ENCODE measurements around the gene ACSF3. TPM values are rescaled to one million over a fixed set of nuclear protein-coding genes. Genes with fewer than 3 reads are reported as not detected.

Gene ACSF3
- total RNA-seq, 2 experiments from 2014 or later = 39.7 to 41.7 TPM

DNA sequence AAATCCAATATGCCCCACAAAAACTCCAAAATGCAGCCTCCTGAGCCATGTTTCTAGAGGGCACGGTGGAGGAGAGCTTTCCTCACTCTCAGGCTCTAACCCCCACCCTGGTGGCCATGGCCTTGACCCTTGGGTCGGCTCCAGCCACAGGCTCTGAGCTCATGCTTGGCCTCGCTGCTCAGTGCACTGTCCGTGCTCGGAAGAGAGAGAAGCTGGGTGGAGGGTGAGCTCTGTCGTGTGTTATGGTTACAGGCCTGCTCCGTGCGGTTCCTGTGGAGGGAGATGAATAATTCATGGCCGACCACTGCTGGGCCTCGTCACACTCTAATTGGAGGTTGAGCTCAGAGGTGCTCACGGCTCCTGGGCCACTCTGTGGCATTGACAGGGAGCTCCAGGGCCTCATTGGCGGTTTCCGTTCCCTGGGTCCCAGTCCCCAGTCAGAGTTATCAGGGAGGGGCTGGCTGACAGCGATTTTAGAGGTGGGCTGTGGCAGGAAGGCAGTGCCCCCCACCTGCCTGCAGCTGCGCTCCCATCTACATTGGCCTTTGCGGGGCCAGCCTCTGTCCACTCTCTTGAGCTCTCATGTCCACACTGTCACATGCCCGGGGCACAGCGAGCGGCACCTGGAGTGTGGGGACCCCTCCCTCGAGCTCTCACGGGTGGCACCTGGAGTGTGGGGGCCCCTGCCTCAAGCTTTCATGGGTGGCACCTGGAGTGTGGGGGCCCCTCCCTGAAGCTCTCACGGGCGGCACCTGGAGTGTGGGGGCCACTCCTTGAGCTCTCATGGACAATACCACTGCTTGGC is 24.9 kb downstream of the ACSF3 start:
- POLR2A ChIA-PET = no interaction called here
- CTCF ChIA-PET = no interaction called here
- intact Hi-C loops (cut with DNase I, micrococcal nuclease) = loop anchor here in 1 of 2 experiments (5.0 kb wide), 1 partner anchor 306 kb away; the partner anchor contains the start of gene APRT
- DNase-seq (peak; percentile 41), ATAC-seq (no peak)
- Mint-ChIP-seq H3K27ac (peak overlapping the region; percentile 40), H3K27me3 (no peaks in the 10 kb centered on the region), H3K4me1 (peaks cover 74% of the 10 kb centered on the region), H3K4me3 (no peak overlapping the region), H3K9me3 (ENCODE audit: low read depth) (no peaks in the 10 kb centered on the region), H3K36me3 (ENCODE audit: low read depth) (peaks cover 49% of the 10 kb centered on the region)

DNA sequence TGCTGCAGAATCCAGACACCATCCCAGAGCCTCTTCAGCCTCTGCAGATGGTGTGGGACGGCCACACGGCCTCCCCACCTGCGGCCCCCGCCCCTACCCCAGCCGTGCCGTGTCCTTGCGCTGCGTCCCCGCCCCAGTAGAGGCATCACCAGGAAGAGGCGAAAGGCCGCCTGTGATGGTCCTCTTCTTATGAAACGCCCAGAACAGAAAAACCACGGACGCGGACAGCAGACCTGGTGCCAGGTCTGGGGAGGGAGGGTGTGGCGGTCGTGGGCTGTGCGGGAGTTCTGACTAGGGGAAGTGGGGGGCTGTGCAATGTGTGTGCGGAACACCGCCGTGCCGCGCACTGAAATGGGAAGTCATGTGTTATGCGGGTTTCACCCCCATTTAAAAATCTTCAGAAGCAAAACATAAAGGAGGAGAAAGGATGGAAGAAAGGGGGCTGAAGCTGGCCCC is 25.5 kb downstream of the ACSF3 start:
- no peak for ATAC-seq
- peaks cover 73% of the 10 kb centered on the region for H3K4me1 Mint-ChIP-seq
- H3K27me3 Mint-ChIP-seq = no peaks in the 10 kb centered on the region
- no peak for DNase-seq
- H3K9me3 Mint-ChIP-seq (ENCODE audit: low read depth) = no peaks in the 10 kb centered on the region
- peak overlapping the region; percentile 34 for H3K27ac Mint-ChIP-seq
- ChIA-PET CTCF (no interaction called here), POLR2A (no interaction called here)
- no peak overlapping the region for H3K4me3 Mint-ChIP-seq
- intact Hi-C loops (cut with DNase I, micrococcal nuclease) = loop anchor here in 1 of 2 experiments (5.0 kb wide), 1 partner anchor 307 kb away; the partner anchor contains the start of gene APRT
- H3K36me3 Mint-ChIP-seq (ENCODE audit: low read depth) = peaks cover 50% of the 10 kb centered on the region

DNA sequence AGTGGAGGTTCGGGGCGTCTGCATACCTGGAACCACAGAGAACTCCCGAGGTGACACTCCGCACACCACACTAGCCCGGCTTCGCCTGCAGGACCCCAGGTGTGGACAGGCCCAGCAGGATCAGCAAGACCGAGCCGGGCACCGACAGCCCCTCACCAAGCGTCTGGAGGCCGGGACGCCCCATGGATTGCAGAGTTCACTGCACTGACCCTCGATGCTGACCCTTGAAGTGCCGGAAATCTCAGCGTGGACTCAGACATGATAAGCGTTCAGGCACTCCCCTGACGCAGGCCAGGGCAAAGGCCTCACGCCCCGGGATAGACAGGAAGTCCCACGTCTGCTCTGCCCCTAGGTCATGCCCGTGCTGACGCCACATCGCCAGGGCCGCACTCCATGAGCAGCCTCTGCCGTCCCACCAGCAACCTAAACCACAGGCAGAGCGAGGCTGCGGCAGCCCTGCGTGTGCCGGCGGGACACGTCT is 26.0 kb downstream of the ACSF3 start:
- intact Hi-C loops (cut with DNase I, micrococcal nuclease) = loop anchor here in 1 of 2 experiments (5.0 kb wide), 1 partner anchor 307 kb away; the partner anchor contains the start of gene APRT
- Mint-ChIP-seq H3K27ac (no peak overlapping the region), H3K36me3 (ENCODE audit: low read depth) (peaks cover 46% of the 10 kb centered on the region), H3K9me3 (ENCODE audit: low read depth) (no peaks in the 10 kb centered on the region), H3K27me3 (no peaks in the 10 kb centered on the region), H3K4me3 (no peak overlapping the region), H3K4me1 (peaks cover 72% of the 10 kb centered on the region)
- DNase-seq (no peak), ATAC-seq (no peak)
- CTCF ChIA-PET = no interaction called here
- POLR2A ChIA-PET = no interaction called here

DNA sequence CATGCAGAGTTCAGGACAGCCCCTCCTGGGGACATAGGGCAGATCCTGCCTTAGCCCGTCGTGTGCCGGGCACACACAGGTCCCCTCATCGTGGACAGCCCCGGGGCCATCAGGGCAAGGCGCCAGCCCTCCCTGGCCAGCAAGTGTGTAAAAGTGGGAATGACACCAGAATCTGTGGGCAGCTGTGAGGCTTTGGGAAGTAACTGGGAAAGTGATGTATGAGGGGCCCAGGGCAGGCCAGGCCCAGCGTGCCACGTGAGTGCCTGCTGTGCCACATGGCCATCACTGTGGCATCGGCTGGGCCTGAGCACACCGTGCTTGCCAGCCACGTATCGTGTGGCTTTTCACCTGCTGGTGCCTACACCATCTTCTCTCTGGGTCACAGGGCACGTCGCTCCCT is 26.6 kb downstream of the ACSF3 start:
- peaks cover 66% of the 10 kb centered on the region for H3K4me1 Mint-ChIP-seq
- POLR2A ChIA-PET = no interaction called here
- peaks cover 43% of the 10 kb centered on the region for H3K36me3 Mint-ChIP-seq (ENCODE audit: low read depth)
- CTCF ChIA-PET = no interaction called here
- ATAC-seq (no peak), DNase-seq (no peak)
- no peak overlapping the region for H3K27ac Mint-ChIP-seq
- no peaks in the 10 kb centered on the region for H3K27me3 Mint-ChIP-seq
- H3K9me3 Mint-ChIP-seq (ENCODE audit: low read depth) = no peaks in the 10 kb centered on the region
- intact Hi-C loops (cut with DNase I, micrococcal nuclease) = no loop called here
- H3K4me3 Mint-ChIP-seq = no peak overlapping the region

DNA sequence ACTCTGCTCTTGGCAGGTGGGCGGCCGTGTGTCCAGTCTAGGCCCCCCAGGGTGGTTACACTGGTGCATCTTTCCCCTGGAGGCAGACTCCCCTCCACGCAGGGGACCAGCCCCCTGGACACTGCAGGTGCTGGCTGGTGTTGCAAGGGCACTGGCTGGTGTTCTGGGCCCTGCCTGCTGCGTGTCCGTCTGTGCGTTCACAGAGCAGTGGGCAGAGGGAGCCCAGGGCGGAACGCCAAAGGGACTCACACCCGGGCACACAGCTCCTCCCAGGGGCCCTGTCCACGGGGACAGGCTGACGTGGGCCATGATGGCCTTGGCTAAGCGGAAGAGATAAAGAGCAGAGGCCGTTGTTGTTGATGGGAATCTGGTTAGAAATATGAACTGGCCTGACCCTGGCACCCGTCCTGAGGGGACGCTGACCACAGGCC is 27.3 kb downstream of the ACSF3 start:
- Mint-ChIP-seq H3K36me3 (ENCODE audit: low read depth) (peaks cover 47% of the 10 kb centered on the region), H3K27ac (no peak overlapping the region), H3K27me3 (no peaks in the 10 kb centered on the region), H3K4me3 (no peak overlapping the region), H3K4me1 (peaks cover 60% of the 10 kb centered on the region), H3K9me3 (ENCODE audit: low read depth) (no peaks in the 10 kb centered on the region)
- ATAC-seq (no peak), DNase-seq (no peak)
- CTCF ChIA-PET = no interaction called here
- intact Hi-C loops (cut with DNase I, micrococcal nuclease) = no loop called here
- POLR2A ChIA-PET = no interaction called here

DNA sequence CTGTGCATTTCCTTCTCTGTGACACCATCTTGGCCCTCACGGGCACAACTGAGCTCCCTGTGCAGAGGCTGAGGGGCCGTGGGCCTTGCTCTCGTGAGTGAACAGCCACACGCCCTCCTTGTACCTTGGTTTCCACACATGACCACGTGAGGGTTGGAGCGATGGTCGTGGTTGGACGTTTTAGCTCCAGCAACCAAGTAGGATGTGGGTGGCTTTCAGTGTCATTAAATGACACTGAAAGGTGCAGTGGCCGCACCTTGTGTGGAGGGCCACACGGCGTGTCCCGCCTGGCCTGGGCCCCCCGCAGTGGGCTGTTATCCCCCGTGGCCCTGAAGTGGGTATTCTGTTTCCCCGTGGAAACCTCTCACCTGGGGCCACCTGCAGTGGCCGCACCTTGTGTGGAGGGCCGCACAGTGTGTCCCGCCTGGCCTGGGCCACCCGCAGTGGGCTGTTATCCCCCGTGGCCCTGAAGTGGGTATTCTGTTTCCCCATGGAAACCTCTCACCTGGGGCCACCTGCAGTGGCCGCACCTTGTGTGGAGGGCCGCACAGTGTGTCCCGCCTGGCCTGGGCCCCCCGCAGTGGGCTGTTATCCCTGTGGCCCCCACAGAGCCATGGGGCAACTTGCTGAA is 28.2 kb downstream of the ACSF3 start:
- no peak overlapping the region for H3K27ac Mint-ChIP-seq
- H3K36me3 Mint-ChIP-seq (ENCODE audit: low read depth) = peaks cover 43% of the 10 kb centered on the region
- peaks cover 51% of the 10 kb centered on the region for H3K4me1 Mint-ChIP-seq
- ChIA-PET CTCF (interaction anchor here (0.6 kb wide), 1 partner anchor 603 kb away, joined by 3 read pairs; no protein-coding TSS in a partner anchor), POLR2A (no interaction called here)
- DNase-seq = no peak
- H3K4me3 Mint-ChIP-seq = no peak overlapping the region
- no peak for ATAC-seq
- H3K27me3 Mint-ChIP-seq = no peaks in the 10 kb centered on the region
- intact Hi-C loops (cut with DNase I, micrococcal nuclease) = no loop called here
- H3K9me3 Mint-ChIP-seq (ENCODE audit: low read depth) = no peaks in the 10 kb centered on the region

DNA sequence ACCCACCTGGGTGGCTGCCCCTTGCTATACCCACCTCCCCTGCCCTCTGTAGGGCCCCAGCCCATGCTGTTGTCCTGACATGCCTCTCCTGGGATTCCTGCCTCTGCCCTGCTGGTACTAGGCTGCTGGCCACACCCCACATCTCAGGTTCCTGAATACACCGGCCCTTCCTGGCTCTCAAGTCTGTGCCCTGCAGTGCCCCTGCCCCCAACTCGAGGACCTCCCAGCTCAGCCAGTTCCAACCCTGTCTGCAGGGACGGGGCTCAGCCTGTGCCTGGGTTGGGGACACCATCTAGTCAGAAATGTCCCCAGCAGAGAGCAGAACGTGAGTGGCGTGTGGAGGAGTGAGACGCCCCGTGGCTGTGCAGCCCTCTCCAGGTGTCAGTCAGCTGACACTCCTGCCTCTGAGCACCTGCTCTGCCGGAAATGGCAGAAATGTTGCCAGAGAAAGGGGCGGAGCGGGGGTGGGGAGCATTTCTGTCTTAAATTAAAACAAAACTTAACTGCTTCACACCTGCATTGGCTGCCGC is 28.7 kb downstream of the ACSF3 start:
- no peaks in the 10 kb centered on the region for H3K9me3 Mint-ChIP-seq (ENCODE audit: low read depth)
- ChIA-PET POLR2A (no interaction called here), CTCF (interaction anchor here (0.8 kb wide), 1 partner anchor 279 kb away, joined by 3 read pairs; no protein-coding TSS in a partner anchor)
- H3K4me1 Mint-ChIP-seq = peaks cover 45% of the 10 kb centered on the region
- intact Hi-C loops (cut with DNase I, micrococcal nuclease) = no loop called here
- no peaks in the 10 kb centered on the region for H3K27me3 Mint-ChIP-seq
- H3K36me3 Mint-ChIP-seq (ENCODE audit: low read depth) = peaks cover 38% of the 10 kb centered on the region
- ATAC-seq (peak; percentile 74), DNase-seq (peak; percentile 75)
- H3K27ac Mint-ChIP-seq = peak overlapping the region; percentile 72
- no peak overlapping the region for H3K4me3 Mint-ChIP-seq

DNA sequence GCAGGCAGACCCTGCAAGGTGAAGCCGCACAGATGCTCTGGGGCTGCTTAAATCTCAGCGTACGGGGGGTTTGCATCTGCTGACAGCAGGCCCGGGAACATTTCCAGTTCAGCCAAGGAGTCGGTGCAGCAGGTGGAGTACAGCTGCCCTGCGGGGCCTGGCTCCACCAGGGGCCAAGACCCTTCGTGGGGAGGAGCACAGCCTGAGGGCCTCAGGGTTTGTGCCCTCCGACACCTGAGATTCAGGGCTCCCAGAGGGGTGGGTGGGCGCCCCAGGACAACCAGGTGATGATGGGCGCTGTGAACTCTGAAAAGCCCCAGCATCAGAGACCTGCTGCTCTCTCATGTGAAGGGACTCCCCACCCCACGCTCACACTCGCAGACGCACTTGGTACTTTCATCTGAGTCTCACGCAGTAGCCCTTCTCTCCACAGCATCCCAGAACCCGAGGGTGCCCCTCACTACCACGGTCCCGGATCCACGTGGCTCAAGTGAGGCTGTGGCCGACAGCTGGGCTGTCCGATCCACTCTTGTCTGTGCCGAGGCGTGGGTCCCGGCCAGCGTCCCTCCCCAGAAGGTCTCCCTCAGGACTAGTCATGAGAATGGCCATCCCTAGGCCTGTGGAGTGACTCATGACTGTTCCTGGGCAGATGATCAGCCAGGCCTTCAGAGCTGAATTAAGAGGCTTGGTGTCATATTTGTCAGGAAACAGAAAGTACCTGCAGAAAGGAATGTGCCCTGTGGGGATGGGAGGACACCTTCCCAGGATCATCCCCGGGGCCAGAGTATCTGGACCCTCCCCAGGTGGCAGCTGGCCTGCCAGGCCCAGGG is 29.6 kb downstream of the ACSF3 start:
- Mint-ChIP-seq H3K27ac (peak overlapping the region; percentile 72), H3K36me3 (ENCODE audit: low read depth) (peaks cover 32% of the 10 kb centered on the region), H3K9me3 (ENCODE audit: low read depth) (no peaks in the 10 kb centered on the region), H3K4me1 (peaks cover 45% of the 10 kb centered on the region), H3K27me3 (no peaks in the 10 kb centered on the region), H3K4me3 (no peak overlapping the region)
- ATAC-seq (no peak), DNase-seq (no peak)
- ChIA-PET POLR2A (no interaction called here), CTCF (interaction anchor here (0.8 kb wide), 1 partner anchor 280 kb away, joined by 3 read pairs; no protein-coding TSS in a partner anchor)
- intact Hi-C loops (cut with DNase I, micrococcal nuclease) = no loop called here

DNA sequence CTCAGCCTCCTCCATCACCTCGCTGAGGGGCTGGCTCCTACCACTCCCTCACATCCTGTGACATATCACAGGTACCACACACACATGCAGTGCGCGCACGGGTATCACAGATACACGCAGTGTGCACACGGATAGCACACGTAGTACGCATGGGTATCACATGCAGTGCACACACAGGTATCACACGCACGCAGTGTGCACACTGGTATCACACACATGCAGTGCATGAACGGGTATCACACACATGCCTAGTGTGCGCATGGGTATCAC is 30.1 kb downstream of the ACSF3 start:
- no peak overlapping the region for H3K27ac Mint-ChIP-seq
- peaks cover 39% of the 10 kb centered on the region for H3K4me1 Mint-ChIP-seq
- H3K27me3 Mint-ChIP-seq = no peaks in the 10 kb centered on the region
- CTCF ChIA-PET = no interaction called here
- no peaks in the 10 kb centered on the region for H3K9me3 Mint-ChIP-seq (ENCODE audit: low read depth)
- DNase-seq = no peak
- POLR2A ChIA-PET = no interaction called here
- no peak overlapping the region for H3K4me3 Mint-ChIP-seq
- ATAC-seq = no peak
- intact Hi-C loops (cut with DNase I, micrococcal nuclease) = no loop called here
- H3K36me3 Mint-ChIP-seq (ENCODE audit: low read depth) = peaks cover 34% of the 10 kb centered on the region

DNA sequence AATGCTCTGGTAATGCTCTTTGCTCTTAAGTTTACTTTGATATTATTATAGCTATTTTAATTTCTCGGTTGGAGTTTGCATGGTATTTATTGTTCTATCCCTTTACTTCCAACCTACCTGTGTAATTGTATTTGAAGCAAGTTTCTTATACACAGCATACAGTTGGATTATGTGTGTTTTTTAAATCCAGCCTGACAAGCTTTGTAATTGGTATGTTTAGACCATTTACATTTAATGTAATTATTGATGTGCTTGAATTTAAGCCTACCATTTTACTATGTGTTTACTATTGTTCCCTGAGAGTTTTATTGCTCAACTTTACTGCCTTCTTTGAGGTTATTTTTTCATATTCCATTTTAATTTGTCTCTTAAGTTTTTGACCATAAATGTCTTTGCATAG is 35.7 kb downstream of the ACSF3 start:
- intact Hi-C loops (cut with DNase I, micrococcal nuclease) = no loop called here

DNA sequence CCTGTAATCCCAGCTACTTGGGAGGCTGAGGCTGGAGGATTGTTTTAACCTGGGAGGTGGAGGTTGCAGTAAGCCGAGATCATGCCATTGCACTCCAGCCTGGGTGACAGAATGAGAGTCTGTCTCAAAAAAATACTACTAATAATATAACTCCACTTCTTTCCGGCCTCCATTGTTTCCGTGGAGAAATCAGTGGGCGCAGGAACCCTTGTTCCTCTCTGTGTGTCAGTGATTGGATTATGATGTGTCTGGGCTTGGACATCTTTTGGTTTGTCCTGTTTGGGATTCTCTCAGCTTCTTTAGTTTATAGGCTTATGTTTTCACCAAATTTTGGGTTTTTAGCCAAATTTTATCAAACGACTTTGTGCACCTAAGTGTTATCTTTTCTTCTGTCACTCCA is 36.8 kb downstream of the ACSF3 start:
- H3K36me3 Mint-ChIP-seq (ENCODE audit: low read depth) = peaks cover 36% of the 10 kb centered on the region
- no peaks in the 10 kb centered on the region for H3K9me3 Mint-ChIP-seq (ENCODE audit: low read depth)
- DNase-seq (no peak), ATAC-seq (no peak)
- no peaks in the 10 kb centered on the region for H3K27me3 Mint-ChIP-seq
- ChIA-PET CTCF (no interaction called here), POLR2A (no interaction called here)
- intact Hi-C loops (cut with DNase I, micrococcal nuclease) = no loop called here
- no peak overlapping the region for H3K27ac Mint-ChIP-seq
- H3K4me3 Mint-ChIP-seq = no peak overlapping the region
- H3K4me1 Mint-ChIP-seq = peaks cover 8% of the 10 kb centered on the region

More for the DNA sequence above, 35.7 kb downstream of the ACSF3 start:
- H3K4me1 Mint-ChIP-seq = peaks cover 9% of the 10 kb centered on the region
- no peak overlapping the region for H3K4me3 Mint-ChIP-seq
- CTCF ChIA-PET = no interaction called here
- ATAC-seq (no peak), DNase-seq (no peak)
- H3K36me3 Mint-ChIP-seq (ENCODE audit: low read depth) = peaks cover 35% of the 10 kb centered on the region
- H3K9me3 Mint-ChIP-seq (ENCODE audit: low read depth) = no peaks in the 10 kb centered on the region
- POLR2A ChIA-PET = no interaction called here
- no peaks in the 10 kb centered on the region for H3K27me3 Mint-ChIP-seq
- H3K27ac Mint-ChIP-seq = no peak overlapping the region

Data from activated CD4-positive, alpha-beta T cell treated with anti-CD3 and anti-CD28 coated beads for 36 hours (primary cell).